ENCODE results near the gene ZFYVE26. TPM values are rescaled to one million over a fixed set of nuclear protein-coding genes. Genes with fewer than 3 reads are reported as not detected.

The ZFYVE26 gene
- 32.2 and 34.0 TPM in 2 replicates for total RNA-seq

DNA sequence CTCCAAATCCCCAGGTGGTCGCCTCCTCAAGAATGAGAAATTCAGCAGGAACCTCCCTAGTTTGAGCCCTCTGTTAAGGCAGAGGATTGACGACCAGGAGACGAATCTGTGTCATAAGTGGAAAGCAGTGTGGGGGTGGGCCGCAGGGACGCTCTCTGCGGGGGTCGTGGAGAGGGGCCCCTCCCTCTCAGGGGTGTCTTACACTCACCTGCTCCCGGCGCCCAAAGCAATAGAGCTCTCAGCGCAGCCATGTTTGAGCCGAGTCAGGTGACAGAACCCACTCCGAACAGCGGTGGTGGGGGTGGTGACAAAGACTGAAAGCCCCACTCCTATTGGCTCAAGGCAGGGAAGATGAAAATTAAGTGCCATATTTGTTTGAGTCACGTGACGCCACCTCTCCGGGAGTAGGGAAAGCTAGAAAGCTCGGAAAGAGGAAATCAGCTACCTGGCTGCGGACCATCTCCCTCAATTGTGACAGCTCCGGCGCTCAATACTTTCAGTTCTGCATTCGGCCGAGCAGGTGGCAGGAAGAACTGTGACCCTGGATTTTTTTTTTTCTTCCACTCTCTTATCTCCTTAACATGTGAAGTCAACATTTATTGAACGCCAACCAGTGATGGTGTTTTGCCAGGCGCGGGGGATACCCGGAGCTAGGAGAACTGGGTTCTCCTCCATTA, at the start of gene ZFYVE26:
Gene ZFYVE26, minus strand, starts transcription at position 265 of the 677 bp plus-strand sequence. CDS start 627 bp downstream, outside the sequence.

GRCh38 chr14:67819563-67820421, 3.4 kb upstream of the ZFYVE26 start, which contains the start of gene RAD51B:
Gene RAD51B, plus strand, starts transcription at chr14:67819779.

GRCh38 chr14:67701492-67701891, 114.9 kb downstream of the ZFYVE26 start, which contains the start of gene RDH12:
Gene RDH12, plus strand, starts transcription at chr14:67701886. Its CDS starts 20,757 bp downstream, at chr14:67722643.

Small RNAs within 50 kb of the gene (small RNA-seq; reads per million reads assigned to genes)
- gene AL049779.3 (not detected), gene RN7SL369P (not detected)

Other genes starting within 250 kb of the ZFYVE26 start
- gene PIGH, start 216.3 kb downstream of the ZFYVE26 start, total RNA-seq, result 9.2 and 10.8 TPM in 2 replicates
- 18.5 and 20.6 TPM in 2 replicates for gene ARG2, start 196.7 kb downstream of the ZFYVE26 start, total RNA-seq
- 50.0 and 54.2 TPM in 2 replicates for gene VTI1B, start 142.0 kb downstream of the ZFYVE26 start, total RNA-seq
- gene RDH11, start 120.8 kb downstream of the ZFYVE26 start, total RNA-seq, result 73.8 and 94.1 TPM in 2 replicates
- not detected in 2 replicates for gene RDH12, start 114.7 kb downstream of the ZFYVE26 start, total RNA-seq
- 9.1 and 13.2 TPM in 2 replicates for gene RAD51B, start 3.2 kb upstream of the ZFYVE26 start, total RNA-seq

Measured in vein endothelial cell (primary cell).